LoVo (cell line): ENCODE data around the gene STRBP.
"Not testable (repeated sequence)": the region's sequence is repeated elsewhere in the genome, so short reads cannot be mapped to it uniquely, and the experiment has no call there.

Experiments used
- DNase-seq: peaks from one replicate; pipeline ENCODE4 v3.0.0-alpha.2; 2016; ENCODE audit warnings: low spot score

STRBP gene

DNA sequence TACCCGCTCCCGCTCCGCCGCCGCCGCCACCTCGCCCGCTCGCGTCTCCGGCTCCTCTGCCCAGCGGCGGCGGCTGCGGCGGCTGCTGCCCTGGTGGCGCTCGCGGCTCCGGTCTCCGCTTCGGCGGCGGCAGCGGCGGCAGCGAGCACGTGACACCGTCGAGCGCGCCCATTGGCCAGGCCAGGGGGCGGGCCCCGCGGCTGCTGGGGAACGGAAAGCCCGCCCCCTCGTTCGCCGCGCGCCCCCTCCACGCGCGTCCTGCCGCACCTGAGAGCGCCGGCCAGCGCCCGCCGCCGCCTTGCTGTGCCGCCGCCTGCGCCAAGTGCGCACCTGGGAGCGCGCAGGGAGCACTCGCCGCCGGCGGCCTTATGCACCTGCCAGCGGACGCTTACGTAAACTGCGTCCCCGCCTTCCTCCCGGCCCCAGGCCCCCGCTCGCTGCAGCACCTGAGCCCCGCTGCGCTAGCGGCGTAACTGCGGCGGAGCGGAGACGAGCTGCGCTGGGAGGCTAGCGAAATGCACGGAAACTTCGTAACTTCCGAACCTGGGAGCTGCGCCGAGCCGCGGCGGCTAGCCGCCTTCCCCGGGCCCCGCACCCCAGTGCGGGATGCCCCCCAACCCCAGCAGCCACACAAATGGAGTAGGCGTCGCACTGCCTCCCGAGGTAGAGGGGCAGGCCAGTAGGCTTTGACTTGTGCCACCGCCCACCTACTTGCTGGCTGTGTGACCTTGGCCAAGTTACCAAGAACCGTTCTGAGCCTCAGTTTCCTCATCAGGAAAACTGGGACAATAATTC is at the start of gene STRBP:
STRBP (minus strand) TSS at position 122 of the 795 bp plus-strand sequence. CDS start 84,452 bp downstream, outside the sequence.
- peak; percentile 95 for DNase-seq

DNA sequence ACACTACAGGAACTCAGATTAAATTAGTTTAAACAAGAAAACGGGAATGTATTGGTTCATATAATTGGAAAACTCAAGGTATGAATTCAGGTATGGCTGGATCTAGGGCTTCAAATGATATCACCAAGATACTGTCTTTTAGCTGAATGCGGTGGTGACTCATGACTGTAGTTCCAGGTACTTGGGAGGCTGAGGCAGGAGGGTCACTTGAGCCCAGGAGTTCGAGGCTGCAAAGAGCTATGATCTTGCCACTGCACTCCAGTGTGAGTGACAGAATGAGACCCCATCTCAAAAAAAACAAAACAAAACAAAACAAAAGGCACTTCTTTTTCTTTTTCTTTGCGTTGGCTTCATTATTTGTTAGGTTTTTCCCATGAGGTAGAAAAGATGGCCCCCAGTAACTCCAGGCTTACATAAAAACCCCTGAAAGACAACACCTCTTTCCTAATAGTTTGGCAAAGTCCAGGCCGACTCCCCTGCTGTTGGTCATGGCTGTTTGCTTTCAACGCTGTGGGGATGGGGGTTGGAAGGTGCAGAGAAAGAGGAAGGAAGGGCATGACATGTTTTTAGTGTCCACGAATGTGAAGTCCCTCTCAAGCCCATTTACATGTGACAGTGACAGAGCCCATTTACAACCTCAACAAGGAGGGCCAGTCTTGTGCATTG is 47.8 kb upstream of the STRBP start:
- no peak for DNase-seq

DNA sequence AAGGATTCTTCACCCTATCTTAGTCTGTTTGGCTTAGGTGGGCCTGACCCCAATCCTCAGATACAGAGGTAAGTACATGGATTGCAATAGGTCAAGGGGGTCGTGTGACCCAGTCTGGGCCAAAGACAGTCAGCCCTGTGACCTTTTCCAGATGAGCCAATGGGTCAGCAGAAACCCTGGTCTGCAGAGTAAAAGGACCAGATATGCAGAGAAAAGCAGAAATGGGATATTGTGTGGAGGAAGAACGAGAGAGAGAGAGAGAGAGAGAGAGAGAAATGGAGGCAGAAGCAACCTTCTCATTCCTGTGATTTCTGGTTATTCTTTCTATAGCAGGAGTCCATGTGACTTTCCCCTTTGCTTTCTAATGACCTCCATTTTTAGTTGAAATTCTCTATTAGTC is 47.2 kb upstream of the STRBP start:
- no peak for DNase-seq

DNA sequence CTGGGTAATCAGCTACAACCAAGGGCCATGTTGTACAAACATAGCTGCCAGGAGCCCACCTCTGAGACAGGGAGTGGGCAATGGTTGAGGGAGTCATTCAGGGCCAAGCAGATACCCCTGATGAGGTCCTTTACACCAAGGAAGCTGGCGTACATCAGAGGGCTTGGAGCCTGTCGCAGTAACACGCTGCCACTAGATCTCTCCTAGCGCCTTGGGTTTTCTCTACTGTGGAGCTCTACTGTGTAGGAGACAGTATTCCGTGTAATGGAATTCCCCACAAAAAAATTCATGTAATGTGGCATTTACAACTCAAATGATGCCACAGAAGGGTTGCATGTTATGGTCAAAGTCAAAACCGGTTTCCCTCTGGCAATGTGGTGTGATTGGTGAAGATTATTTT is 46.2 kb upstream of the STRBP start:
- DNase-seq: no peak

DNA sequence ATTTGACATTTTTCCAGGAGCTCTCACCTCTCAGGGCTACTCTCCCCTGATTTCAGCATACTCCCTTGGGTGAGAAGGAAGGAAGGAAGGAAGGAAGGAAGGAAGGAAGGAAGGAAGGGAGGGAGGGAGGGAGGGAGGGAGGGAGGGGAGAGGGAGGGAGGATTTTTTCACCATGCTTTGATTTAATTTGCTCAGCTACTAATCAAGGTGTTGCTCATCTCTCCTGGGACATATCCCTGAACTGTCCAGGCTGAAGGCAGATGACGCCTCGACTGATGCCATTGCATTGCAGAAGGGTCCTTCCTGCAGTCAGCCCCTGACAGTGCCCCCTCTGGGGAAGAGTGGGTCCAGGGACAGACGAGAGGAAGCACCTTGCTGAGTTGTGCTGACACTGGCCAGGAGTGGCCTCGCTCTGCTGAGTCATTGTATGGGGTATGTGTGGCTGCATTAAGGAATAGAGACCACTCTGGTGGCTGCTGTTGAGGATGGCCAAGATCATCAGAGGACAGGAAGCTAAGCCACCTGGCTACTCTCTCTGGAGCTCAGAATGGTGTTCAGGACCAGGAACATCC is 44.0 kb upstream of the STRBP start:
- no peak for DNase-seq

DNA sequence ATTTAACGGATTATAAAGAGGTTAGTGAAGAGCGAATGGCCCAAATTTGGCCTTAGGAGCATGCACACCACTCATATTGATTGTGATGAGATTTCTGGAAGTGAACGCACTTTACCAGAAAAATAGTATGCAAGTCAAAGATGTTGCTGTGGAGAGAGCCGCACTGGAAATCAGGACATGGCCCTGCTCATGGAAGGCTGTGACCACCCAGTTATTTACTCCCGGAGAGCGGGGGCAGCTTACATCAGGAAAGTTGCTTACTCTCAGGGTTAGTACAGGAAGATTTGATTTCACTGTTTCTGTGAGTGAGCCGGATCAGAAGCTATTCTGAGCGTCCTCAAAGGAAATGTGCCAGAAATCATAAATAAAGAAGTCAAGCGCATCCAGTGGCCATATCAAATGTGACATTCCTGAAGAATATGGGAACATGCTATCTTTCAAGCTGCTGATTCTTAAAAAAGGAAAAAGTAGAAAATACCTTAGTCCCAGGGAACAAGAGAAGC is 42.9 kb upstream of the STRBP start:
- DNase-seq: no peak

DNA sequence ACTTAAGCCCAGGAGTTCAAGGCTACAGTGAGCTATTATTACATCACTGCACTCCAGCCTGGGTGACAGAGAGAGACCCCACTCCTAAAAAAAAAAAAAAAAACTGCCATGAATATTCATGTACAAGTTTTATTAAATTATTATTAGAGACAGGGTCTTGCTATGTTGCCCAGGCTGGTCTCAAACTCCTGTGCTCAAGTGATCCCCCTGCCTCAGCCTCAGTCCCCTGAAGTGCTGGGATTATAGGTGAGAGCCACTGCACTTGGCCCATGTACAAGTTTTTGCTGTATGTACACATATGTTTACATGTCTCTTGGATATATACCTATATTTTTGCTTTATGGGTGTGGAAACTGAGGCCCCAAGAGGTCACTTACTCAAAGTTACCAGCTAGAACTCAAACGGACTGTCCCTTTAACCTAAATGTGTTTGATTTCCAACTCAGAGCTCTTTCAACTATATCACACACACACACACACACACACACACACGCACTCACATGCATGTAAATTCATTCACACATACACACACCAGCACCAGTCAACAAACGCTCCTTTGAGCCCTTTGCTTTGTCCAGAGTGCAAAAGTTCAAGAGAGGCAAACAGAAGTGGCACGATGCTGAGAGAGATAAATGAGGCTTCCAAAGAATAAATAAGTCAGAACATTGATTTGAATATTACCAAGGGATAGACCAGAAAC is 42.3 kb upstream of the STRBP start:
- no peak for DNase-seq

DNA sequence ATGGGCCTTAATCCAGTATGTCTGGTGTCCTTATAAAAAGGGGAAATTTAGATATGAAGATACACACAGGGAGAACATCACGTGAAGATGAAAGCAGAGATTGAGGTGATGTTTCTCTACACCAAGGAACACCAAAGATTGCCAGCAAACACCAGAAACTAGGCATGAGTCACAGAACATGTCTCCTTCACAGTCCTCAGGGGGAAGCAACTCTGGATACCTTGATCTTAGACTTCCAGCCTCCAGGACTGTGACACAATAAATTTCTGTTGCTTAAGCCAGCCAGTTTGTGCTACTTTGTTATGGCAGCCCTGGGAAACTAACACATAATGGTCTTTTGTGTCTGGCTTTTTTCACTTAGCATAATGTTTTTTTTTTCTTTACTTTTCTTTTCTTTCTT is 41.2 kb upstream of the STRBP start:
- no peak for DNase-seq

DNA sequence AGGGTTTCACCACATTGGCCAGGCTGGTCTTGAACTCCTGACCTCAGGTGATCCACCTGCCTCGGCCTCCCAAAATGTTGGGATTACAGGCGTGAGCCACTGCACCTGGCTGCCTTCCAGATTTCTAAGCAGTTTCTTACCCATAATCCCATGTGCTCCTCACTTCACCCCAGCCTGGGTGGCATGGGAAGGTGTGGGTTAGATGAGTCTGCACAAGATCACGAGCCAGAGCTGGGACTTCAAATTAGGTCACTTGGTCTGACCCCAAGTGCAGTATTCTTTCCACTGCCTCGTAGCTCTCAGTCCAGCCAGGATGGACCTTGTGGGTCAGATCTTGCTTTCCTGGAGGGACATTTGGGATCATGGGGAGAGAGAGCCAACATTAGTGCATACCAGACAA is 37.5 kb upstream of the STRBP start:
- no peak for DNase-seq

DNA sequence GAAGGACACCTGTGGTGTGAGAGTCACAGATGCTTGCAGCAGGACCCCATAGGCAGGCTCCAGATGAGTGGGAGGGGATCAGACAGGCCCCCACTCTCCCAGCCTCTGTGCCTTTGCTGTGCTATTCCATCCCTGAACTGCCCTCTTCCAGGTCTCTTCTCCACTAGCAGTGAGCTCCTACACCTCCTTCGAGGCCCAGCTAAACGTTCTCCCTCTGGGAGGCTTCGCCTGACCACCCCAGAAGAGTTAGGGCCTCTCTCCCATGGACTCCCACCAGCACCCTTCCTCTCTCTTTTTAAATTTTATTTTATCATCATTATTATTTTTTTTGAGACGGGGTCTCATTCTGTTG is 35.9 kb upstream of the STRBP start:
- no peak for DNase-seq

DNA sequence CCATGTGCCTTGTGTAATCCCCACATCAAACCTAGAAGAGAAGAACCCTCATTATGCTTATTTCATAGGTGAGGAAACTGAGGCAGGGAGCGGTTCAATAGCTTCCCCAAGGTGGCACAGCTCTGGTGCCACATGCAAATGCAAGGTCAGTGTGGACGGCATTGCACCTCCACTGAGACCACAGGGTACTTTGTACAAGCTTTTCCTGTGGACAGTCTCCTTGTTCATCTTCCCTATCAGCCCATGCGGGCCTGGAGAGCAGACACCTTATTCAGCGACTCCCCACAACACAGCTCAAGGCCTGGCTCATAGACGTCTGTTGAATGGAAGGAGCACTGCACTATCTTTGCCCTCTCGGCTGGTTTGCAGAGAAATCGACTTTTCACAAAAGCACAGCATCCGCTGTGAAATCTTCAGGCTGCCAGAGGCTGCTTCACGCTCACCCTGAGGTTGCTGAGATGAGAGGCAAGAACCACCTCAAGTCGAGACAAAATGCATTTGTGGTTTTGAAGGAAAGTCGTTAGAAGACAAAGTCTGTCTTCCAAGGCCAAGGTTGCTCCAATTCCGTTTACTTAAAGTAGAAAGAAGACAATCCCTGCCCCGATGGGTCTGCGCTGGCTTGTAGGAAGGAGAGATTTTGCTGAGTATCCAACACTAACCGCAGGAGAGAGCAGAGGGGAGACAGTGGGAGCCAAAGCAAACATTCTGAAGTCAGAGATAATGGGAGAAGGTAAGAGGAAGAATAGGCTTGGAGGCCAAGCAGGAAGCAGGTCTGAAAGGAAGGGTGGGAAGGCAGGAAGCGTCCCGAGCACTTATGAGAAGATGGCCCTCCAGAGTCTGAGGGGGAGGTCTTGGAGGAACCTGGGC is 34.2 kb upstream of the STRBP start:
- DNase-seq: no peak

DNA sequence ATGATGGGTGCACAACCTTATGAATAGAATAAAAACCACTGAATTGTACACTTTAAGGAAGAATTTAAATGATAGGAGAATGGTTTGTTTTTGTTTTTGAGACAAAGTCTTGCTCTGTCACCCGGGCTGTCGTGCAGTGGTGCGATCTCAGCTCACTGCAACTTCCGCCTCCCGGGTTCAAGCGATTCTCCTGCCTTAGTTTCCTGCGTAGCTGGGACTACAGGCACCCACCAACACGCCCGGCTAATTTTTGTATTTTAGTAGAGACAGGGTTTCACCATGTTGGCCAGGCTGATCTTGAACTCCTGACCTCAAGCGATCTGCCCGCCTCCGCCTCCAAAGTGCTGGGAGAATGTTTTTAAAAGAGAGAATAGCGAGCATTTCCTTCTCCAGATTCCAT is 33.5 kb upstream of the STRBP start:
- not testable (repeated sequence) for DNase-seq

DNA sequence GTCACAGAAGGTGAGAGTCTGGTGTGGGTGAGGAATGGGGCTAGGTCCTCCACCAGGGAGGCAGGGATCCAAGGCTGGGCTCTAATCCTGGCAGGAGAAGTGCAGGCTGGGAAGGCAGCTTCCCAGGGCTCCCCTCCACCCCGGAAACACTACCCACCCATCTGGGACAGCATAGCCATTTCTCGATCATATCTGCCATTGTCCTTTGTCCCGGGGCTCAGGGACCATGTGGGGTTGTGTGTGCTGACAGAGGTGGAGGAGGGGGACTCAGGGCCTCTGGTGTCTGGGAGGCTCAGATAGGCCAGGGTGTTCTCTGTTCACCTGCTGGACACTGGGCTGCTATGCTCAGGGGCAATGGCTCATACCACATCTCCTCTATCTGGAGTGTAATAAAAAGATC is 32.2 kb upstream of the STRBP start:
- DNase-seq: no peak

DNA sequence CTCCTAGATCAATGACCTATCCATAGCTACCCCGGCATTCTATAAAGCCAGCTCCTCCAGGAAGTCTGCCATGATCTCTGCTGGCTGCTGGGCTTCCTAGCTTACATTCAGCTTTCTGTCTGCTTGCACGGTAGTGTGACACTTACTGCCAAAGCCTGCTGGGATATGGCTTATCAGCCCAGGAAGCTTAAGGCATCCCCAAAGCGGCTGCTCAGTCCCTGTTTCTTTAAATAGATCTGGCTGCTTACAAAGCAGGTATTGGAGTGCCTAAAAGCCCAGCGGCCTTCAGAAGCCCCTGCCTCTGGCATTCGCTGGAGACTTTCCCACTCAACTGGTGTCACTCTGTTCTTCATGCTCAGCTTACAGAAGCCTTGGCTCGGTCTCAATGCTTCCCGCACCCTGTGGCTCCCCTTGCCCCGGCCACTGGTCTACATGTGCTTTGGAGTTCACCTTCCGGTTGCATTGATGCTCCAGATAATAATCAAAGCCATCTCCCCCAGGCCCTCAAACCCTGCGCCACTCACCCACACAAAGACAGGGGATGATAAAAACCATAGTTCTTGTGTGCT is 31.3 kb upstream of the STRBP start:
- no peak for DNase-seq

DNA sequence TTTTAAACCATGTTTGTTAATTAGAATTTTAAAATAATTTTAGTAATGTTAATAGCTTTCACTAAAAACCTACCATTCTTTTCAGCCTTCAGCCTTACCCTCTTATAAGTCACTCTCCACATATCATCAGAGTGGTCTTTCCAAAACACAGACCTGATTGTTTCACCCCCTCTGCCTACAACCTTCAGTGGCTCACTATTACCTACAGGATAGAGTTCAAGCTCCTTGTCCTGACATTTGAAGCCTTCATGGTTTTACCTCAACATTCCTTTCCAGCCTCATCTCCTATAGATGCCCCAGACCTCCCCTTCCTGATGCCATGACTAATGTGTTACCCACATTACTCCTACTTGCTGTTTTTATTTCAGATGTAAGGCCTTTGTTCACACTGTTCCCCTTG is 27.8 kb upstream of the STRBP start:
- DNase-seq: no peak

DNA sequence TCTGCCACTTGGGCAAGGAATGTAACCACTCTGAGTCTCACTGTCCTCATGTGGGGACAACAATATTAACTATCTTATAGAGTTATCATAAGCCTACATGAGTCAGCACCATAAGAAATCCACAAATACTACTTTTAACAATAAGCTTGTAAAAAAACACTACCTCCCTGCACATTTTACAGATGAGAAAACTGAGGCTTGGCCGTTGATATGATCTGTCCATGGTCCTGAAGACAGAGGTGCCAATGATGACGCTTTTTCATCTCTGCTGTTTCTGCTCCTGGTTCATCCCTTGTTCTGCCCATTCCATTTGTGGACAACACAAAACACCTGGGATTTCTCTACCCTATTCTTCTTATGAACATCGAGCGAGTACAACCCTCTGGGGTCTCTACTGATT is 23.4 kb upstream of the STRBP start:
- no peak for DNase-seq

DNA sequence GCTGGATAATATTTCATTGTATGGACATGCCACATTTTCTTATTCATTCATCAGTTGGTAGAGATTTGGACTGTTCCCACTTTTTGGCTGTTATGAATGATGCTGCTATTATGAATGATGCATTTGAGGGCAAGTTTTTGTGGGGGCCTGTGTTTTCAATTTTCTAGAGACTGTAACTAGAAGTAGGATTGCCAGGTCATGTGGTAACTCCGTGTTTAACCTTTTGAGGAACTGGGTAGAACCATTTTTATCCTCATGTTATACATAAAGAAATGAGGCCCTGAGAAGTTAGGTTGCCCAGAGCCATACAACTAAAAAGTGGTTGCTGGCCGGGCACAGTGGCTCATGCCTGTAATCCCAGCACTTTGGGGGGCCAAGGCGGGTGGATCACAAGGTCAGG is 22.4 kb upstream of the STRBP start:
- DNase-seq: no peak

DNA sequence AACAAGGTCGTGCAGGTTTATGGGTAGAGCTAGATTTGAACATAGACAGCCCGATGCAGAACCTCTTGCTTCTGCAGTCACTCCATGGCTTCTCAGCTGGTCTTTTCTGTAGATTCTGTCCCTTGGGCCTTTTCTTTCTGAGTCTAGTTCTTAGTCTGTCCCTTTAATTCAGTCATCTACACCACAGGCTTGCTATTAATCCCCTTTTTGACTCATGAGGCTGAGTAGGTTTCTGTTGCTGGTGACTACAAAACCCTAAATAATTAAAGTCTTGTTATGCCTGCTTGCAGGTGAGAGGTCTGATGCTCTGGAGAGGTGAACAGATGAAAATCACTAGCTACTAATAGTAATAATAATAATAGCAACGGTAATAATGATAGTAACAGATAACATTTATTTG is 19.3 kb upstream of the STRBP start:
- no peak for DNase-seq

DNA sequence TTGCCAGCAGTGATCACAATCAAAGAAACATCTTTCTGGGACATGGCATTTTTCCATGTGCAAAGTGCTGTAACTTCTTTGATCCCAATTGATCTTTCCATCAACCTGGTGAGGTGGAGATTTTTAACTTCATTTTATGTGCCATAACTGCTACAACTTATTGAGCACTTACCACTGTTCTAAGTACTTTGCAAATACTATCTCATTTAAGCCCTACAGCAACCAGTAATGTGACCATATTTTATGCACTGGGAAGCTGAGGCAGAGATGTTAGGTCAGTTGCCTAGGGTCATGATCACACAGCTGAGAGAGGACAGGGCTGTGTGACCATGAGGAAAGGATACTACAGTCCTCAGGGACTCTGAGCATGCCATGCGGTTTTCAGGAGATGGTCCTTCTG is 17.9 kb upstream of the STRBP start:
- no peak for DNase-seq

DNA sequence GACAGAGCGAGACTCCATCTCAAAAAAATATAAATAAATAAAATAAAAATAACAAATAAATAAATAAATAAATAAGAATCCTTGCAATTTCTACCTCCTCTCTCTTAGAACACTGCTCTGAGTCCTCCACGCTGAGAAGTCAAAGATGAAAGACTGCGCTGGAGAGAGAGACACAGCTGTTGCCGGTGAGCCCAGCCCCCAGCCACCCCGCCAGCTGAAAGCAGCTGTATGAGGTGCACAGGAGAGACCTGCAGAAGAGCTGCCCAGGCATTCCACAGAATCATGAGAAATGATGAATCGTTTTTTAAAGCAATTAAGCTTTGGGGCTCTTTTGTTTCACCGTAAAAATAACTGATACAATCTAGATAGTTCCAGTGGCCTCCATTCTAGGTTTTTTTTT is 16.3 kb upstream of the STRBP start:
- no peak for DNase-seq

DNA sequence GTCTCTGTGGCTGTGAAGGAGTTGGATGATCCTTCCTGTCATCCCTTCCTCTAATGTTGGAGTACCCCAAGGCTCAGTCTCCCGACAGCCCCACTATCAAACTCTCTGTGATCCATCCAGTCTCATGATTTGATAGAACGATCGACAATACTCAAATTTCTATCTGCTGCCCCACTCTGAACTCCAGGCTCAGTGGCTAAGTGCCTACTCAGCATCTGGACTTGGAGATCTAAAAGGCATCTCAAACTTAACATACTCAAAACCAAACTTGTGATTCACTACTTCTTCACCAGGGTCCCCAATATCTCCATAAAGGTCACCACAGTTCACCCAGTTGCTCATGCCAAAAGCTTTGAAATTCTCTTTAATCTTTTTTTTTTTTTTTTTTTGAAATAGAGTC is 15.1 kb upstream of the STRBP start:
- no peak for DNase-seq

DNA sequence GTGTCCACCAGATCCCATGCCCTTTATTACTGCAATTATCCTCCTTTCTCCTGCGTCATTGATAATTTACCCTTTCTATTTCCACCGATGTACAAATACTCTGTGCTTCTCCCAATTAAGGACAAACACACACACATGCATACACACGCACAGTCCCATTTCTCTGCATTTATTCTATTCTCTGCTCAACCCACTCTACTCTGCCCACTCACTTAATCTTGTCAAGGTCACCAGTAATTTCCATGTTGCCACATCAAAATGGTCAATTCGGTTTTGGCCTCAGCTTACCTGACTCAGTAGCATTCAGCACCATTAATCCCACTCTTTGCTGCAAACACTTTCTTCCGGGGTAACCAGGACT is 14.6 kb upstream of the STRBP start:
- no peak for DNase-seq
